Measurements from ENCODE around the gene DBNDD2.

The DBNDD2 gene

GRCh38 chr20:45408646-45409213 is 641 bp downstream of the DBNDD2 start:
- no peaks in the 10 kb centered on the region for H3K9me3 ChIP-seq (ENCODE audit: control insufficient read depth, insufficient read depth, low read length)
- H3K9ac ChIP-seq (ENCODE audit: low read depth, low read length): no peak overlapping the region
- H3K36me3 ChIP-seq (ENCODE audit: control insufficient read depth, insufficient read depth, low read length): peaks cover 3% of the 10 kb centered on the region
- H3K4me1 ChIP-seq (ENCODE audit: control insufficient read depth, insufficient read depth, low read length): no peaks in the 10 kb centered on the region
- peaks cover 21% of the 10 kb centered on the region for H3K27me3 ChIP-seq (ENCODE audit: control insufficient read depth, insufficient read depth, low read length)
- H3K4me3 ChIP-seq (ENCODE audit: low read depth, low read length): no peak overlapping the region

- no peaks in the 10 kb centered on the region for H3K9me3 ChIP-seq (ENCODE audit: control insufficient read depth, insufficient read depth, low read length)
- no peaks in the 10 kb centered on the region for H3K4me1 ChIP-seq (ENCODE audit: control insufficient read depth, insufficient read depth, low read length)
- H3K36me3 ChIP-seq (ENCODE audit: control insufficient read depth, insufficient read depth, low read length): peaks cover 3% of the 10 kb centered on the region
- H3K4me3 ChIP-seq (ENCODE audit: low read depth, low read length): no peak overlapping the region
- peaks cover 11% of the 10 kb centered on the region for H3K27me3 ChIP-seq (ENCODE audit: control insufficient read depth, insufficient read depth, low read length)
- no peak overlapping the region for H3K9ac ChIP-seq (ENCODE audit: low read depth, low read length)
These were observed 1.6 kb downstream of the DBNDD2 start for GRCh38 chr20:45409521-45410272.

GRCh38 chr20:45410887-45411286 is 2.8 kb downstream of the DBNDD2 start:
- H3K9ac ChIP-seq (ENCODE audit: low read depth, low read length): no peak overlapping the region
- peaks cover 4% of the 10 kb centered on the region for H3K4me1 ChIP-seq (ENCODE audit: control insufficient read depth, insufficient read depth, low read length)
- peaks cover 4% of the 10 kb centered on the region for H3K27me3 ChIP-seq (ENCODE audit: control insufficient read depth, insufficient read depth, low read length)
- H3K9me3 ChIP-seq (ENCODE audit: control insufficient read depth, insufficient read depth, low read length): no peaks in the 10 kb centered on the region
- peaks cover 3% of the 10 kb centered on the region for H3K36me3 ChIP-seq (ENCODE audit: control insufficient read depth, insufficient read depth, low read length)
- no peak overlapping the region for H3K4me3 ChIP-seq (ENCODE audit: low read depth, low read length)

DNA sequence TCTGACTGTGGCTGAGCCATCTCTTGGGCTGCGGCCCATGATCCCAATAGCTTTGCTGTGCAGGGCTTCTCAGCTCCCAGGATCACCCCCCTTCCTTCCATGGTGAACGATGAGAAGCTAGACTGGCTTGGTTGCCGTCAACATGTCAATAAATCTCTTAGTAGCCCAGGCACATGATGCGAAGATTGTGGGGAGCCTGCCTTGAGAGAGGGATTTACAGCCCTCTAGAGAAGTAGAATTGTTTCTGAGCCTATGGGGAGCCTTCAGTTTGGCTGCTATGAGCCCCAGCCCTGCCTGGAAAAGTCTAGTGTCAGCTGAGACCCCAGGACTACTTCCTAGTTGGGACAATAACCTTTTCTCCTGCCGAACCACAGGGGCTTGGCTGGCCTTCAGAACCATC is 4.6 kb downstream of the DBNDD2 start:
- Histone ChIP-seq H3K27me3 (ENCODE audit: control insufficient read depth, insufficient read depth, low read length) (no peaks in the 10 kb centered on the region), H3K4me1 (ENCODE audit: control insufficient read depth, insufficient read depth, low read length) (peaks cover 6% of the 10 kb centered on the region), H3K9me3 (ENCODE audit: control insufficient read depth, insufficient read depth, low read length) (no peaks in the 10 kb centered on the region), H3K9ac (ENCODE audit: low read depth, low read length) (no peak overlapping the region), H3K36me3 (ENCODE audit: control insufficient read depth, insufficient read depth, low read length) (peaks cover 3% of the 10 kb centered on the region), H3K4me3 (ENCODE audit: low read depth, low read length) (no peak overlapping the region)

- peaks cover 3% of the 10 kb centered on the region for H3K36me3 ChIP-seq (ENCODE audit: control insufficient read depth, insufficient read depth, low read length)
- H3K4me3 ChIP-seq (ENCODE audit: low read depth, low read length): no peak overlapping the region
- H3K9ac ChIP-seq (ENCODE audit: low read depth, low read length): no peak overlapping the region
- H3K27me3 ChIP-seq (ENCODE audit: control insufficient read depth, insufficient read depth, low read length): no peaks in the 10 kb centered on the region
- H3K4me1 ChIP-seq (ENCODE audit: control insufficient read depth, insufficient read depth, low read length): peaks cover 6% of the 10 kb centered on the region
- no peaks in the 10 kb centered on the region for H3K9me3 ChIP-seq (ENCODE audit: control insufficient read depth, insufficient read depth, low read length)
These were observed 5.4 kb downstream of the DBNDD2 start for GRCh38 chr20:45413479-45413878.

DNA sequence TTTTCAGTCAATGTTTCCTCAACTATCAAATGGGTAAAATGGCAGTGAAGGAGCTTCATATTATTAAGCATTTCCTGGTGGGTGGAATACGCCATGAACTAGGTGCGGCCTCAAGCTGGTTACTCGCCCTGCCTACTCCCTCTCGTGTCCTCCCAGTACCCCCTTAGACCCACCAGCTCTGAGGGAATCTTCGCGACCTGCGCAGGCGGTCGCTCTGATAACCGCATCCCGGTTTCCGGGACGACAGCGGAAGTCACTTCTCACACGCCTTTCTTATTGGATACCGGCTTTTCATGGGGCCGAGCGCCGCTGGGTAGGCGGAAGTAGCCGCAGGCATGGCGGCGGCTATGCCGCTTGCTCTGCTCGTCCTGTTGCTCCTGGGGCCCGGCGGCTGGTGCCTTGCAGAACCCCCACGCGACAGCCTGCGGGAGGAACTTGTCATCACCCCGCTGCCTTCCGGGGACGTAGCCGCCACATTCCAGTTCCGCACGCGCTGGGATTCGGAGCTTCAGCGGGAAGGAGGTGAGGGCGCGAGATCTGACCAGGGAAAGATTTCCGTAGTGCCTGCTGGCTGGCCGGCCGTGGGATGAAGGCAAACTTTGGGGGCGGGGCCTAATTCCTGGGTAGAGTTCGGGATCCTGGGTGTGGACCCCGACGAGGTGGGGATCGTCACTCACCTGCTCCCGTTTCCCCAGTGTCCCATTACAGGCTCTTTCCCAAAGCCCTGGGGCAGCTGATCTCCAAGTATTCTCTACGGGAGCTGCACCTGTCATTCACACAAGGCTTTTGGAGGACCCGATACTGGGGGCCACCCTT is 7.9 kb downstream of the DBNDD2 start, which contains the start of gene PIGT:
TSS of gene PIGT (plus strand) at position 320 of the 816 bp plus-strand sequence. CDS start at position 336, 16 bp downstream.
- H3K4me1 ChIP-seq (ENCODE audit: control insufficient read depth, insufficient read depth, low read length): peaks cover 6% of the 10 kb centered on the region
- no peaks in the 10 kb centered on the region for H3K27me3 ChIP-seq (ENCODE audit: control insufficient read depth, insufficient read depth, low read length)
- H3K9me3 ChIP-seq (ENCODE audit: control insufficient read depth, insufficient read depth, low read length): no peaks in the 10 kb centered on the region
- H3K36me3 ChIP-seq (ENCODE audit: control insufficient read depth, insufficient read depth, low read length): peaks cover 18% of the 10 kb centered on the region
- peak within 1 kb of the TSS; percentile 76 for H3K9ac ChIP-seq (ENCODE audit: low read depth, low read length)
- peak within 1 kb of the TSS; percentile 94 for H3K4me3 ChIP-seq (ENCODE audit: low read depth, low read length)

- Histone ChIP-seq H3K36me3 (ENCODE audit: control insufficient read depth, insufficient read depth, low read length) (peaks cover 27% of the 10 kb centered on the region), H3K27me3 (ENCODE audit: control insufficient read depth, insufficient read depth, low read length) (no peaks in the 10 kb centered on the region), H3K9me3 (ENCODE audit: control insufficient read depth, insufficient read depth, low read length) (no peaks in the 10 kb centered on the region), H3K9ac (ENCODE audit: low read depth, low read length) (no peak overlapping the region), H3K4me3 (ENCODE audit: low read depth, low read length) (peak overlapping the region; percentile 94), H3K4me1 (ENCODE audit: control insufficient read depth, insufficient read depth, low read length) (peaks cover 6% of the 10 kb centered on the region)
These were observed 8.8 kb downstream of the DBNDD2 start for GRCh38 chr20:45416917-45417316.

DNA sequence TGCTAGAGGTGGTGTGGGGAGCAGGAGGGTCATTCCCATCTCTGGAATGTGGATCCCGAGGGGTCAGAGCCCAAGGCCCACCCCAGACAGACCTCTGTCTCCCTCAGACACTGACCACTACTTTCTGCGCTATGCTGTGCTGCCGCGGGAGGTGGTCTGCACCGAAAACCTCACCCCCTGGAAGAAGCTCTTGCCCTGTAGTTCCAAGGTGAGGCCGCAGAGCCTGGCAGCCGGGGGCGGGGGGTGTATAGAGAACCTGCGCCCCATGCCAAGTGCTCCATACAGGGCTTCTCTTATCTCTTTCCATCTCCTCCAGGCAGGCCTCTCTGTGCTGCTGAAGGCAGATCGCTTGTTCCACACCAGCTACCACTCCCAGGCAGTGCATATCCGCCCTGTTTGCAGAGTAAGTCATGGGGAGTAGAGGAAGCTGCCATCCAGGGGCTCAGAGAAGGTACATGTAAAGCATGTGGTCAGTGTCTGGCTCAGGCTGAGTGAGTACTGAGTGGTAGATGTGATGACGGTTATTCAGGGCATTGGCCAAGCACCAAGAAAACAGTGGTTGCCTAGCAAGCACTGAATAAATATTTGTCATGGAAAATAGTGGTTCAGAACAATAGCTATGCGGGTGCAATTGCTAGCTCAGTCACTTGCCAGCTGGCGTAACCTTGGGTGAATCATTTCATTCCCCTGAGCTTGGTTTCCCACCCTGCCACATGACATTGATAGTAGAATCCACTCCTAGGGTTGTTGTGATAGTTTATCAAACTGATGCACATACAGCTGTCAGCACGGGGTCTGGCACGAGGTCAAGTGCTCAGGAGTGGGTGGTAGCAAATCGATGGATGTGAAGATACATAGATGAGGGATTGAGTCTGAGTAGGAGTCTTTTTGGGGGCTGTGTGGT is 11.4 kb downstream of the DBNDD2 start:
- H3K4me3 ChIP-seq (ENCODE audit: low read depth, low read length): no peak overlapping the region
- H3K9ac ChIP-seq (ENCODE audit: low read depth, low read length): no peak overlapping the region
- H3K9me3 ChIP-seq (ENCODE audit: control insufficient read depth, insufficient read depth, low read length): no peaks in the 10 kb centered on the region
- H3K27me3 ChIP-seq (ENCODE audit: control insufficient read depth, insufficient read depth, low read length): no peaks in the 10 kb centered on the region
- H3K36me3 ChIP-seq (ENCODE audit: control insufficient read depth, insufficient read depth, low read length): peaks cover 42% of the 10 kb centered on the region
- peaks cover 6% of the 10 kb centered on the region for H3K4me1 ChIP-seq (ENCODE audit: control insufficient read depth, insufficient read depth, low read length)

- H3K9ac ChIP-seq (ENCODE audit: low read depth, low read length): no peak overlapping the region
- peaks cover 42% of the 10 kb centered on the region for H3K36me3 ChIP-seq (ENCODE audit: control insufficient read depth, insufficient read depth, low read length)
- H3K4me3 ChIP-seq (ENCODE audit: low read depth, low read length): no peak overlapping the region
- H3K4me1 ChIP-seq (ENCODE audit: control insufficient read depth, insufficient read depth, low read length): peaks cover 6% of the 10 kb centered on the region
- H3K9me3 ChIP-seq (ENCODE audit: control insufficient read depth, insufficient read depth, low read length): no peaks in the 10 kb centered on the region
- H3K27me3 ChIP-seq (ENCODE audit: control insufficient read depth, insufficient read depth, low read length): no peaks in the 10 kb centered on the region
These were observed 12.0 kb downstream of the DBNDD2 start for GRCh38 chr20:45420125-45420524.

DNA sequence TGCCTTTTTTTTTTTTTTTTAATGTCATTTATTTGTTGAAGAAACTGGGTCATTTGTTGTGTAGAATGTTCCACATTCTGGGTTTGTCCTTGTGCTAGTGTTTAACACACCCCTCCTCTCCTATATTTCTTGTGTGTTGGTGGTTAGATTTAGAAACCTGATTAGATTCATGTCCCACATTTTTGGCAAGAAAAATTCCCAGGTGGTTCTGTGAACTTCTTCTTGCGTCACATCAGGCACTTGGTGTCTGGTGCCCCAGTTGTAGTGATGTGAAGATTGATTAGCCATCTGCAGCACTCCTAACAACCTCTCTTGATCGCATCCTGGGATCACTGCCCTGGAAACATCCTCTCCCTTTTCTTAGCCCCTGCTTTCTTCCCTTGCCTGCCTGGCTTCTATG is 15.6 kb downstream of the DBNDD2 start:
- no peaks in the 10 kb centered on the region for H3K27me3 ChIP-seq (ENCODE audit: control insufficient read depth, insufficient read depth, low read length)
- peaks cover 44% of the 10 kb centered on the region for H3K36me3 ChIP-seq (ENCODE audit: control insufficient read depth, insufficient read depth, low read length)
- H3K9ac ChIP-seq (ENCODE audit: low read depth, low read length): no peak overlapping the region
- no peaks in the 10 kb centered on the region for H3K9me3 ChIP-seq (ENCODE audit: control insufficient read depth, insufficient read depth, low read length)
- H3K4me3 ChIP-seq (ENCODE audit: low read depth, low read length): no peak overlapping the region
- peaks cover 2% of the 10 kb centered on the region for H3K4me1 ChIP-seq (ENCODE audit: control insufficient read depth, insufficient read depth, low read length)

DNA sequence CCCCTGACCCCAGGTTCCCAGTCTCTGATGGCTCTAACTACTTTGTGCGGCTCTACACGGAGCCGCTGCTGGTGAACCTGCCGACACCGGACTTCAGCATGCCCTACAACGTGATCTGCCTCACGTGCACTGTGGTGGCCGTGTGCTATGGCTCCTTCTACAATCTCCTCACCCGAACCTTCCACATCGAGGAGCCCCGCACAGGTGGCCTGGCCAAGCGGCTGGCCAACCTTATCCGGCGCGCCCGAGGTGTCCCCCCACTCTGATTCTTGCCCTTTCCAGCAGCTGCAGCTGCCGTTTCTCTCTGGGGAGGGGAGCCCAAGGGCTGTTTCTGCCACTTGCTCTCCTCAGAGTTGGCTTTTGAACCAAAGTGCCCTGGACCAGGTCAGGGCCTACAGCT is 17.5 kb downstream of the DBNDD2 start:
- Histone ChIP-seq H3K4me1 (ENCODE audit: control insufficient read depth, insufficient read depth, low read length) (peaks cover 2% of the 10 kb centered on the region), H3K9ac (ENCODE audit: low read depth, low read length) (no peak overlapping the region), H3K4me3 (ENCODE audit: low read depth, low read length) (no peak overlapping the region), H3K27me3 (ENCODE audit: control insufficient read depth, insufficient read depth, low read length) (no peaks in the 10 kb centered on the region), H3K9me3 (ENCODE audit: control insufficient read depth, insufficient read depth, low read length) (no peaks in the 10 kb centered on the region), H3K36me3 (ENCODE audit: control insufficient read depth, insufficient read depth, low read length) (peaks cover 30% of the 10 kb centered on the region)
